Panc1 (cell line): ENCODE measurements around the gene CCNYL1. TPM values are rescaled to one million over a fixed set of nuclear protein-coding genes. Genes with fewer than 3 reads are reported as not detected.

Experiments
- ATAC-seq: fragments of 200-7000 bp; cut with Tn5 transposase; 2 replicates; pipeline ENCODE4 v1.9.1; 2020; ENCODE audit warnings: mild to moderate bottlenecking, moderate library complexity
- BruUV-seq: library from RNA; stranded (reverse); fragments of 400-500 nt; replicated peaks from 2 replicates; lab custom pipeline; 2021; lab: Mats Ljungman, UMichigan
- CTCF ChIA-PET: fragments of 300-600 bp; sonication (Branson Sonifier 250); formaldehyde crosslinking; loops from one replicate; lab custom pipeline; 2022; ENCODE audit warnings: antibody characterized with exemption; lab: Charles Lee
- POLR2A ChIA-PET: fragments of 300-600 bp; sonication (Branson Sonifier 250); formaldehyde crosslinking; loops from one replicate; lab custom pipeline; 2022; ENCODE audit warnings: antibody characterized with exemption; lab: Charles Lee
- DNase-seq: peaks from one replicate; pipeline ENCODE4 v3.0.0-alpha.2; 2010; ENCODE audit warnings: low read depth, low spot score
- H3K27ac ChIP-seq: 2 replicates; pipeline ENCODE4 v1.5.1; 2011; ENCODE audit warnings: mild to moderate bottlenecking, low read length, inconsistent platforms
- H3K27me3 ChIP-seq: fragments of 200-500 bp; sonication (Bioruptor generic); 2 replicates; pipeline ENCODE4 v1.6.0; 2014; ENCODE audit warnings: low read length, inconsistent platforms; ENCODE audit not compliant: control insufficient read depth, insufficient read depth
- H3K36me3 ChIP-seq: fragments of 200-500 bp; sonication (Bioruptor generic); 2 replicates; pipeline ENCODE4 v1.5.1; 2014; ENCODE audit warnings: inconsistent platforms, mild to moderate bottlenecking, low read length, moderate library complexity; ENCODE audit not compliant: control insufficient read depth, insufficient read depth
- H3K4me1 ChIP-seq: 2 replicates; pipeline ENCODE4 v1.5.1; 2011; ENCODE audit warnings: inconsistent platforms, mild to moderate bottlenecking, low read length, moderate library complexity; ENCODE audit not compliant: control insufficient read depth, insufficient read depth
- H3K4me3 ChIP-seq, 2 experiments: 2 replicates each; pipeline ENCODE4 v1.5.1; 2011 to 2012; ENCODE audit warnings: low read depth in 2 of 2, low read length in 2 of 2, mild to moderate bottlenecking in 2 of 2, inconsistent platforms in 1 of 2, moderate library complexity in 1 of 2
- H3K9me3 ChIP-seq: fragments of 200-500 bp; sonication (Bioruptor generic); 2 replicates; pipeline ENCODE4 v1.5.1; 2014; ENCODE audit warnings: low read depth, mild to moderate bottlenecking, inconsistent platforms, low read length, moderate library complexity; ENCODE audit not compliant: control insufficient read depth, insufficient read depth
- CTCF ChIP-seq: fragments of 450-650 bp; IDR thresholded peaks from 2 replicates; pipeline ENCODE4 v1.5.1; 2017; ENCODE audit warnings: mild to moderate bottlenecking
- POLR2AphosphoS5 ChIP-seq: IDR thresholded peaks from 2 replicates; pipeline ENCODE4 v1.6.1; 2012; ENCODE audit warnings: mild to moderate bottlenecking, low read depth, low read length, moderate library complexity
- REST ChIP-seq, 2 experiments: IDR thresholded peaks; 2 replicates each; pipeline ENCODE4 v1.6.1; 2011 to 2012; ENCODE audit warnings: low read depth in 2 of 2, control low read depth in 1 of 2, low read length in 1 of 2, mild to moderate bottlenecking in 1 of 2, moderate library complexity in 1 of 2; ENCODE audit not compliant: insufficient read depth in 1 of 2
- SIN3A ChIP-seq: IDR thresholded peaks from 2 replicates; pipeline ENCODE4 v1.6.1; 2012; ENCODE audit warnings: low read depth, mild to moderate bottlenecking, low read length, moderate library complexity, borderline replicate concordance; ENCODE audit not compliant: insufficient read depth
- TCF7L2 ChIP-seq: IDR thresholded peaks from 2 replicates; pipeline ENCODE4 v1.6.1; 2011; ENCODE audit warnings: mild to moderate bottlenecking, low read depth, low read length, inconsistent platforms
- in situ Hi-C: cut with HindIII; loops from 2 replicates; pipeline ENCODE4 v1.10.0; 2016; ENCODE audit warnings: low sequenced_read_pairs, low pct_unique_long_range_greater_than_20kb
- intact Hi-C: fragments of 100-400 bp; cut with micrococcal nuclease; formaldehyde crosslinking; loops from one replicate; pipeline ENCODE4 v1.10.0; 2022; ENCODE audit not compliant: unreplicated experiment
- total RNA-seq: library from RNA; stranded (reverse); gene quantifications from one replicate; pipeline ENCODE4 v1.2.1, GENCODE V29; 2021; ENCODE audit not compliant: unreplicated experiment

The CCNYL1 gene
- total RNA-seq, 1 experiment from 2014 or later: 31.4 TPM

GRCh38 chr2:207663870-207664545, 47.4 kb upstream of the CCNYL1 start:
- TF ChIP-seq SIN3A (no peak), REST (IDR thresholded peaks at IDR 0.05; ENCODE audit: insufficient read depth in 1 of 2, low read depth in 2 of 2, low read length in 1 of 2) (no peak), CTCF (no peak), TCF7L2 (no peak), POLR2AphosphoS5 (no peak)
- no peak overlapping the region for H3K4me3 ChIP-seq
- ATAC-seq (no peak), DNase-seq (no peak)
- peaks cover 2% of the 10 kb centered on the region; the same call in 1 of the 2 replicates for H3K4me1 ChIP-seq
- H3K9me3 ChIP-seq: no peaks in the 10 kb centered on the region
- no peak overlapping the region for H3K27ac ChIP-seq
- in situ Hi-C loops (no loop called here), intact Hi-C loops (no loop called here)
- H3K27me3 ChIP-seq: no peaks in the 10 kb centered on the region
- POLR2A ChIA-PET: no interaction called here
- no TSS peak for BruUV-seq
- CTCF ChIA-PET: interaction anchor here (0.7 kb wide), 1 partner anchor 385 kb away, joined by 3 read pairs; no protein-coding TSS in a partner anchor
- H3K36me3 ChIP-seq: no peaks in the 10 kb centered on the region

GRCh38 chr2:207670887-207671286, 40.6 kb upstream of the CCNYL1 start:
- CTCF ChIA-PET: no interaction called here
- TF ChIP-seq POLR2AphosphoS5 (no peak), TCF7L2 (no peak), REST (IDR thresholded peaks at IDR 0.05; ENCODE audit: insufficient read depth in 1 of 2, low read depth in 2 of 2, low read length in 1 of 2) (no peak), SIN3A (no peak), CTCF (no peak)
- no peak overlapping the region for H3K27ac ChIP-seq
- intact Hi-C loops (no loop called here), in situ Hi-C loops (no loop called here)
- H3K9me3 ChIP-seq: no peaks in the 10 kb centered on the region
- H3K4me1 ChIP-seq: no peaks in the 10 kb centered on the region
- no TSS peak for BruUV-seq
- no peak overlapping the region for H3K4me3 ChIP-seq
- peak; percentile 42; the same call in 1 of the 2 replicates for ATAC-seq
- no peaks in the 10 kb centered on the region for H3K36me3 ChIP-seq
- DNase-seq: no peak
- POLR2A ChIA-PET: no interaction called here
- no peaks in the 10 kb centered on the region for H3K27me3 ChIP-seq
